Stimulated activated naive CD8-positive, alpha-beta T cell treated with anti-CD3 and anti-CD28 coated beads, Interleukin-15, amount 100 ng/mL, for 72 hours (primary cell): ENCODE data around the gene ATP10B.

Experiments used
- ATAC-seq: fragments of 150-1000 bp; cut with Tn5 transposase; 2 replicates; pipeline ENCODE4 v1.10.0; 2021; ENCODE audit warnings: mild to moderate bottlenecking, moderate library complexity
- DNase-seq, 2 donors: peaks; one replicate each; pipeline ENCODE4 v3.0.0; 2021 to 2022
- H3K27ac Mint-ChIP-seq, 2 donors: one replicate each; pipeline ENCODE4 v1.8.0; 2022; ENCODE audit warnings: mild to moderate bottlenecking in 2 of 2, mixed read lengths in 2 of 2, moderate library complexity in 2 of 2
- H3K27me3 Mint-ChIP-seq: one replicate; pipeline ENCODE4 v1.8.0; 2022; ENCODE audit warnings: mixed read lengths
- H3K4me1 Mint-ChIP-seq: one replicate; pipeline ENCODE4 v1.8.0; 2022; ENCODE audit warnings: mild to moderate bottlenecking, mixed read lengths
- H3K4me3 Mint-ChIP-seq, 2 donors: one replicate each; pipeline ENCODE4 v1.8.0; 2022; ENCODE audit warnings: mild to moderate bottlenecking in 2 of 2, mixed read lengths in 2 of 2, moderate library complexity in 1 of 2
- H3K9me3 Mint-ChIP-seq, 2 donors: one replicate each; pipeline ENCODE4 v1.8.0; 2022; ENCODE audit warnings: mixed read lengths in 2 of 2

The ATP10B gene

GRCh38 chr5:160620401-160620800, 231.6 kb downstream of the ATP10B start:
- Mint-ChIP-seq H3K27ac (no peak overlapping the region), H3K9me3 (peaks cover 0 to under 1% of the 10 kb centered on the region in 2 donors)
- peak; percentile 24 for ATAC-seq

GRCh38 chr5:160619381-160619780, 232.6 kb downstream of the ATP10B start:
- H3K4me3 Mint-ChIP-seq, result no peak overlapping the region
- no peak for ATAC-seq

More at GRCh38 chr5:160620401-160620800, 231.6 kb downstream of the ATP10B start:
- H3K4me1 Mint-ChIP-seq, result no peaks in the 10 kb centered on the region
- no peak for DNase-seq
- H3K27me3 Mint-ChIP-seq, result peaks cover 28% of the 10 kb centered on the region
- no peak overlapping the region for H3K4me3 Mint-ChIP-seq

GRCh38 chr5:160618286-160618685, 233.7 kb downstream of the ATP10B start:
- Mint-ChIP-seq H3K27ac (no peak overlapping the region), H3K4me1 (no peaks in the 10 kb centered on the region), H3K9me3 (peaks cover 0 to 3% of the 10 kb centered on the region in 2 donors), H3K4me3 (no peak overlapping the region), H3K27me3 (peaks cover 26% of the 10 kb centered on the region)
- DNase-seq, result no peak
- no peak for ATAC-seq

More at GRCh38 chr5:160619381-160619780, 232.6 kb downstream of the ATP10B start:
- Mint-ChIP-seq H3K27ac (no peak overlapping the region), H3K9me3 (peaks cover 0 to 3% of the 10 kb centered on the region in 2 donors), H3K4me1 (no peaks in the 10 kb centered on the region), H3K27me3 (peaks cover 28% of the 10 kb centered on the region)
- no peak for DNase-seq

GRCh38 chr5:160616712-160617497, 235.1 kb downstream of the ATP10B start:
- H3K27me3 Mint-ChIP-seq, result peaks cover 15% of the 10 kb centered on the region
- no peak overlapping the region for H3K27ac Mint-ChIP-seq
- no peaks in the 10 kb centered on the region for H3K4me1 Mint-ChIP-seq
- ATAC-seq (no peak), DNase-seq (no peak)
- no peak overlapping the region for H3K4me3 Mint-ChIP-seq
- peaks cover 0 to 3% of the 10 kb centered on the region in 2 donors for H3K9me3 Mint-ChIP-seq

GRCh38 chr5:160614136-160614535, 237.9 kb downstream of the ATP10B start:
- H3K4me1 Mint-ChIP-seq, result no peaks in the 10 kb centered on the region
- ATAC-seq, result no peak
- H3K4me3 Mint-ChIP-seq, result no peak overlapping the region
- no peak for DNase-seq
- H3K9me3 Mint-ChIP-seq, result peaks cover 0 to 3% of the 10 kb centered on the region in 2 donors
- H3K27ac Mint-ChIP-seq, result no peak overlapping the region
- no peaks in the 10 kb centered on the region for H3K27me3 Mint-ChIP-seq

GRCh38 chr5:160605266-160605665, 246.7 kb downstream of the ATP10B start:
- H3K4me3 Mint-ChIP-seq, result no peak overlapping the region
- H3K9me3 Mint-ChIP-seq, result no peaks in the 10 kb centered on the region
- H3K27me3 Mint-ChIP-seq, result no peaks in the 10 kb centered on the region
- no peaks in the 10 kb centered on the region for H3K4me1 Mint-ChIP-seq
- ATAC-seq (no peak), DNase-seq (no peak)
- no peak overlapping the region for H3K27ac Mint-ChIP-seq

- H3K4me1 Mint-ChIP-seq, result no peaks in the 10 kb centered on the region
- DNase-seq (no peak), ATAC-seq (no peak)
- no peaks in the 10 kb centered on the region for H3K27me3 Mint-ChIP-seq
- no peak overlapping the region for H3K27ac Mint-ChIP-seq
- no peaks in the 10 kb centered on the region for H3K9me3 Mint-ChIP-seq
- H3K4me3 Mint-ChIP-seq, result no peak overlapping the region
Observed at GRCh38 chr5:160604484-160604883, 247.5 kb downstream of the ATP10B start.

GRCh38 chr5:160602744-160603143, 249.3 kb downstream of the ATP10B start:
- Mint-ChIP-seq H3K4me1 (no peaks in the 10 kb centered on the region), H3K9me3 (no peaks in the 10 kb centered on the region), H3K4me3 (no peak overlapping the region), H3K27me3 (no peaks in the 10 kb centered on the region), H3K27ac (no peak overlapping the region)
- DNase-seq (no peak), ATAC-seq (no peak)

GRCh38 chr5:160601046-160601445, 251.0 kb downstream of the ATP10B start:
- no peak for DNase-seq
- ATAC-seq, result no peak
- no peak overlapping the region for H3K4me3 Mint-ChIP-seq
- no peak overlapping the region for H3K27ac Mint-ChIP-seq
- no peaks in the 10 kb centered on the region for H3K4me1 Mint-ChIP-seq
- H3K9me3 Mint-ChIP-seq, result no peaks in the 10 kb centered on the region
- no peaks in the 10 kb centered on the region for H3K27me3 Mint-ChIP-seq

GRCh38 chr5:160573318-160573717, 278.7 kb downstream of the ATP10B start:
- Mint-ChIP-seq H3K9me3 (no peaks in the 10 kb centered on the region), H3K4me3 (no peak overlapping the region), H3K4me1 (no peaks in the 10 kb centered on the region), H3K27me3 (peaks cover 10% of the 10 kb centered on the region), H3K27ac (no peak overlapping the region)
- DNase-seq (no peak), ATAC-seq (no peak)

GRCh38 chr5:160567031-160567705, 284.8 kb downstream of the ATP10B start:
- Mint-ChIP-seq H3K9me3 (no peaks in the 10 kb centered on the region), H3K4me3 (no peak overlapping the region), H3K27me3 (no peaks in the 10 kb centered on the region), H3K27ac (no peak overlapping the region), H3K4me1 (no peaks in the 10 kb centered on the region)
- ATAC-seq (no peak), DNase-seq (no peak)

GRCh38 chr5:160565376-160565775, 286.6 kb downstream of the ATP10B start:
- no peaks in the 10 kb centered on the region for H3K9me3 Mint-ChIP-seq
- no peaks in the 10 kb centered on the region for H3K27me3 Mint-ChIP-seq
- ATAC-seq, result no peak
- H3K27ac Mint-ChIP-seq, result no peak overlapping the region
- no peak overlapping the region for H3K4me3 Mint-ChIP-seq
- DNase-seq, result no peak
- H3K4me1 Mint-ChIP-seq, result no peaks in the 10 kb centered on the region

- Mint-ChIP-seq H3K27ac (no peak overlapping the region), H3K4me3 (no peak overlapping the region), H3K27me3 (peaks cover 6% of the 10 kb centered on the region), H3K9me3 (no peaks in the 10 kb centered on the region), H3K4me1 (no peaks in the 10 kb centered on the region)
- ATAC-seq, result no peak
- no peak for DNase-seq
Observed at GRCh38 chr5:160556846-160557245, 295.2 kb downstream of the ATP10B start.

- Mint-ChIP-seq H3K4me3 (no peak overlapping the region), H3K4me1 (no peaks in the 10 kb centered on the region), H3K27ac (peak overlapping the region in 1 of 2 donors; percentile 10), H3K9me3 (no peaks in the 10 kb centered on the region), H3K27me3 (peaks cover 10% of the 10 kb centered on the region)
- DNase-seq (no peak), ATAC-seq (no peak)
Observed at GRCh38 chr5:160555971-160556631, 295.9 kb downstream of the ATP10B start.

- Mint-ChIP-seq H3K9me3 (no peaks in the 10 kb centered on the region), H3K27me3 (peaks cover 10% of the 10 kb centered on the region), H3K4me3 (no peak overlapping the region), H3K4me1 (no peaks in the 10 kb centered on the region), H3K27ac (no peak overlapping the region)
- ATAC-seq, result no peak
- no peak for DNase-seq
Observed at GRCh38 chr5:160555581-160555970, 296.4 kb downstream of the ATP10B start.

- H3K27me3 Mint-ChIP-seq, result peaks cover 19% of the 10 kb centered on the region
Observed at GRCh38 chr5:160550075-160550474, 301.9 kb downstream of the ATP10B start.

More at GRCh38 chr5:160550075-160550474, 301.9 kb downstream of the ATP10B start:
- H3K27ac Mint-ChIP-seq, result no peak overlapping the region
- peaks cover 0 to 7% of the 10 kb centered on the region in 2 donors for H3K9me3 Mint-ChIP-seq
- H3K4me1 Mint-ChIP-seq, result no peaks in the 10 kb centered on the region
- ATAC-seq, result no peak
- no peak overlapping the region for H3K4me3 Mint-ChIP-seq
- no peak for DNase-seq
